KOPT-K1 (cell line): Measurements from ENCODE around the gene RBM38.

Source experiments
- H3K27ac ChIP-seq: fragments of 200-600 bp; sonication (generic); 2 replicates; pipeline ENCODE4 v1.5.1; 2016; ENCODE audit warnings: antibody characterized with exemption, mild to moderate bottlenecking, low read depth, low read length; ENCODE audit not compliant: poor library complexity, severe bottlenecking
- H3K36me3 ChIP-seq: fragments of 200-600 bp; sonication (generic); 2 replicates; pipeline ENCODE4 v1.5.1; 2017; ENCODE audit warnings: antibody characterized with exemption, mild to moderate bottlenecking, low read length, moderate library complexity; ENCODE audit not compliant: insufficient read depth
- H3K9me3 ChIP-seq: fragments of 200-600 bp; sonication (generic); 2 replicates; pipeline ENCODE4 v1.5.1; 2017; ENCODE audit warnings: antibody characterized with exemption, low read length, mild to moderate bottlenecking; ENCODE audit not compliant: insufficient read depth, poor library complexity, severe bottlenecking

The RBM38 gene

DNA sequence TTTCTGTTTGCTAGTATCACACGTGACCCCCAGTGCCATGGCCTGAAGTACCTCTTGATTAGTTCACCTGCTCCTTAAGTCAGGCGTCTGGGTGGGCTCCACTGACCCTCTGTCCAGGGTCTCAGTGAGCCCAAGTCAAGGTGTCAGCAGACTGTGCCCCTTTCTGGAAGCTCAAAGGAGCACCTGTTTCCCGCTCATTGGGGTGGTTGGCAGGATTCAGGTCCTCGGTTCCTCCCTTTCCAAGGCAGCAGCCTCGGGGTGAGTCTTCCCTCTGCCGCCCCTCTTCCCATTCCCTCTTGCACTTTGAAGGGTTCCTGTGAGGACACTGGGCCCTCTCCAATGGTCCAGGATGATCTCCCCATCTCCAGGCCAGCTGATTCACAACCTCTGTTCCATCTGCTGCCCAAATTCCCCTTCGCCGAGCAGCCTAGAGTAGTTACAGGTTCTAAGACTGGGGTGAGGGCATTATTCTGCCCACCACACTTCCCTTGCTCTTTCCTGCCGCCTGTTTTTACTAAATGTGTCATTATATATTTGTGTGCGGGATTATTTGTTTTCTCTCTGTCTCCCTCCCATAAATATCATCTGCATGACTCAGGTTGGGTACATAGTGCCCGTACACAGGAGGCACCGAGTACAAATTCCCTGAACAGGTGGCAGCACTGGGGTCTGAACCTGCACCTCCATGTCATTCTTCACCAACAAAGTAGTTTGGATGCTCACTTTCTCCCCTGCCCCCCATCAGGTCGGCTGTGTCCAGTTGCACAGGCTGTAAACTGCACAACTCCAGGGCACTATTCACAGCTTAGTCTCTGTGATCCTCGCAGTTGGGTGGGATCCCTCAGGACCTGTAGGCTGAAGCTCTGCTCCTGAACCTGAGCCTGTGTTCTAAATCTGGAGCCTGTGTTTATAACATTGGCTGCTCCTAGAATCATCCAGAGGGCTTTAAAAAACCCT, 58.5 kb downstream of the RBM38 start:
- H3K36me3 ChIP-seq, result no peaks in the 10 kb centered on the region
- H3K9me3 ChIP-seq, result peaks cover 5% of the 10 kb centered on the region
- H3K27ac ChIP-seq, result no peak overlapping the region

DNA sequence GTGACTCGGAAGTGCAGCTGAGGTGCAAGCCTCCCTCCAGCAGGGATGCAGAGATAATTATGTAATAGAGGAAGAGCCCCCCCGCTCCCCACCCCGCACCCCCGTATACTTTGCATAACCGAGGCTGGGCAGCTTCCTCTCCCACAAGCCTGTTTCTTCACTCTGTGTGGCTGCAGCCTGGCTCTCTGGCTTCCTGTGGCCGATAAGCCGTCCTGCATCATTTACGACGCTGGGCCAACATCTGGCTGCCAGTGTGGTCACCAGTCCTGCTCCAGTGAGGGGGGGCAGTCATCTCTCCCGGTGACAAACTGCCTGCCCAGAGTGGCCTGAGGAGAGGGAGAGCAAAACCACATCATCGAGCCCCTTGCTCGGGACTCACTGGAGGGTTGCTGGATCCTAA, 59.2 kb downstream of the RBM38 start:
- peaks cover 5% of the 10 kb centered on the region for H3K9me3 ChIP-seq
- no peaks in the 10 kb centered on the region for H3K36me3 ChIP-seq
- H3K27ac ChIP-seq, result no peak overlapping the region

DNA sequence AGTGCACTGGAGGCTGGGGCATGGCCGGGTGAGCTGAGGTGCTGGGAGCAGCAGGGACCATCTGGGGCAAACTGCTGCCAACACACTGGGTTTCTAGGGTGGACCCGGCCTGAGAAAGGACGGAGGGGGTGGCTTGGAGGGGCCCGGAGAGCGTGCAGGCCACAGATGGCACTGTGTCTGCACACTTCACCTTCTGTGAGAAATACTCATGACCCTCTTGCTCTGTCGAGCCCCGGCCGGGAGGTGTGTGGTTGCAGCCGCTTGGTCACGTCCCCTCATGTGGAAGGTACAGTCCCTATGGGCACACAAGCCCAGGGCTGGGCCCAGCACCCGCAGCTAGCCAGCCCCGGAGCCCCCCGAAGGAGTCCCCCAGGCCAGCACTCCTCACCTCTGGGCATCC, 59.7 kb downstream of the RBM38 start:
- Histone ChIP-seq H3K9me3 (peaks cover under 1% of the 10 kb centered on the region), H3K36me3 (no peaks in the 10 kb centered on the region), H3K27ac (peak overlapping the region; percentile 55)

DNA sequence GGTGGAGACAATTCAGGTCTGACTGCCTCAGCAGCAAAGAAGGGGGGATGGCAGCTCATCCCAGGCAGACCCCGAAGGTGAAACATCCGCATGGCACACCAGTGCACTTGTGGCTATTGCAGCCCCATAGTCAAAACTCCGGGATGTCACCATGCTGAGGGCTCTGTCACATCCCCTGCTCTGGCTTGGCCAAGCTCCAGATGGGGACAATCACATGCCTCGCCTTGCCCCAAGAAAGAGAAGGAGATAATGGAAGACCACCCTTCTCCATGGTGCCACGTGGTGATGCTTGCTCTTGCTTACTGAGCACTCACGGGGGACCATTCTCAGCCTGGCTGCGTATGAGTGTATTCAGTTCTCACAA, 60.2 kb downstream of the RBM38 start:
- Histone ChIP-seq H3K9me3 (no peaks in the 10 kb centered on the region), H3K27ac (peak overlapping the region; percentile 55)

DNA sequence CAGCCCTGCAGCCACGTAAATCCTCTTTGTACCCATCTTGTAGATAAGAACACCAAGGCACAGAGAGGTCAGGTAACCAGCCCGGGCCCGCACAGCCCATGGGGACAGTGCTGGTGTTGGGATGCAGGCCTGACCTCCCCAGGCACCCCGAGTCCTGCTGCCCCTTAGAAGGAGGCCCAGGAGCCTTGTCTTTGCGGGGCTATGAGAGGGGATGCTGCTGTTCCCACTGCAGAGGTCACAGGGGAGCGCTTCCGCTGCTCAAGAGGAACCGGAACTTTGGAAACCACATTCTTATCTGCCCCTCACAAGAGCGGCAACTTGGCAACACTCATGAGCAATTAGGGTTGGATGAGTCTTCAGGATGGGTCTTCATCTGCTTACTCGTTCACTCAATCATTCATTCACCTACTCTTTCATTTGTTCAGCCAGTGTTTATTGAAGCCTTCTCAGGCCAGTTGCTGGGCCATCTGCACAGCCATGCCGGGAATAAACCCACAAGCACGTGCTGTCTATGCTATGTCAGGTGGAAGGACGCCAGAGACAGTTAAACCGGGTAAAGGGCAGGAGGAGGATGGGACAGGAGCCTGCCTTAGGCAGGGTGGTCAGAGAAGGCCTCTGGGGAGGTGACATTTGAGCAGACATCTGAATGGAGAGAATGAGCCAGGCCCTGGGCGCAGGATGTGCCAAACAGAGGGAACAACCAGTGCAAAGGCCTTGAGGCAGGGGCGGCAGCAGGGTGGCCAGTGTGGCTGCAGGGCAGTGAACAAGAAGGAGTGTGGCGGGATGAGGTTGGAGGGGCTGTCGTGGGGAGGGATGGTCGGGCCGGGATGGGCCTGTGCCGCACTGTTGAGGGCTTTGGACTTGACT, 60.8 kb downstream of the RBM38 start:
- H3K27ac ChIP-seq, result peak overlapping the region; percentile 55
- no peaks in the 10 kb centered on the region for H3K9me3 ChIP-seq
- no peaks in the 10 kb centered on the region for H3K36me3 ChIP-seq

More for the DNA sequence above, 60.2 kb downstream of the RBM38 start:
- no peaks in the 10 kb centered on the region for H3K36me3 ChIP-seq

DNA sequence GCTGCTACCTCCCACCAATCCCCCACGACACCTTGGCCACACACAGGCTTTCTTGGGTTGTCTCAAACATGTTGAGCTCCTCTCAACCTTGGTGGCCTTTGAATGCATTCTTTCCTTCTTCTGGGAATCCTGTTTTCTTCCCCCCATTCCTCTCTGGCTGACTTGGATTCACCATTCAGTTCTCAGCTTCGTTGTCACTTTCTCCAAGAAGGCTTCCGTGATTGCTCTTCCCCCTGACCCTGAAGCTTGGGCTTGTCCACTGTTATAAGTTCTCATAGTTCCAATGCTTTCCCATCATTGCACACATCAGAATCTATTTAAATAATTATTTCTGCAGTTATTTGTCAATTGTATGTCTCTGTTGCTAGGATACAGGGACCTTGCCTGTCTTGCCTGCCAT, 64.2 kb downstream of the RBM38 start:
- no peak overlapping the region for H3K27ac ChIP-seq
- H3K36me3 ChIP-seq, result no peaks in the 10 kb centered on the region
- H3K9me3 ChIP-seq, result no peaks in the 10 kb centered on the region

DNA sequence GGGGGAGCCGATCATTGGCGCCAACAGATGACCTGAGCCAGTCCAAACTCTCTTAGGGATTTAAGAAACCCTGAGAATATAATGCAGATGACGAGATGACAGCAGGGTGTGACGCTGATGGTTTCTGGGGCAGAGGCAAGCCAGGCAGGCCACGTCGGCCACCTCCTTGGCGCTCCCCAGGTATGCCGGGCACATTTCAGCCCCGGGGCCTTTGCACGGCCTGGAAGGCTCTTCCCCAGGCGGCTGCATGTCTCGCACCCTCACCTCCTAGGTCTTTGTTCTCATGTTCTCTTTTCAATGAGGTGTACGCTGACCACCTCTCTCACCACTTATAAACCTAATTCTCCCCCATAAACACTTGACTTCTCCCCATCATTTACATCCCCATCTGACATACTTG, 64.9 kb downstream of the RBM38 start:
- no peak overlapping the region for H3K27ac ChIP-seq
- H3K36me3 ChIP-seq, result no peaks in the 10 kb centered on the region
- H3K9me3 ChIP-seq, result no peaks in the 10 kb centered on the region

DNA sequence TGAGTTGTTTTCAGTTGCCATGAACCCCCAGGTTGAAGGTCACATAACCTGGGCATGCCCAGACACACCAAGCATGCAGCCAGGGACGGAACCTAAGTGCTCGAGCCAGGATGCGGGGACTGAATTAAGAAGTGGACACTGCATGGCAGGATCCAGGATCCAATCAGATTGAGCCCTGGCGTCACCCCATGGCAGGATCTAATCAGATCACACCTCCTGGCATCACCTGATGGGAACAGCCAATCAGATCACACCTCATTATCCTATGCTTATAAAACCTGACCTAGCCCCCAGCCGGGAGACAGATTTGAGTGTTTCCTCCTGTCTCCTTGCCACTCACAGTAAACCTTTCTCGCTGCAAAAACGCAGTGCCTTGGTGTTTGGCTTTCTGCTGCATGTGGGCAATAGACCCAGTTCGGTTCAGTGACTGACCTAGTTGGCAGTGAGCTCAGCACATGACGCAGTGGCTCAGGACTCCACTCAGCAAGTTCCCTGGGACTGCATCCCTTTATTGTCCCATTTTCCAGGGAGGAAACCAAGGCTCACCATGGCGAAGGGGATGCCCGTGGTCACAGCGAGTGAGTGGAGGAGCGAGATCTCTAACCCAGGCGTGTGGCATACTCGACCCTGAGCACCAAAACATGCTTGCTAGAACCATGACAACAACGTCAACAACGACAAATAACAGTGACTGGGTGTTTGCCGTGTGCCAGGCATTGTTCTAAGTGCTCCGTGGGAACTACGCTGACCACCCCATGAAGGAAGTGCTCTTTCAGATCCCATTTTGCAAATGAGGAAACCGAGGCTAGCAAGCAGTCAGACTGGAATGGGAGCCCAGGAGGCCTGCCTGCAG, 66.3 kb downstream of the RBM38 start:
- Histone ChIP-seq H3K27ac (no peak overlapping the region), H3K9me3 (no peaks in the 10 kb centered on the region), H3K36me3 (no peaks in the 10 kb centered on the region)

DNA sequence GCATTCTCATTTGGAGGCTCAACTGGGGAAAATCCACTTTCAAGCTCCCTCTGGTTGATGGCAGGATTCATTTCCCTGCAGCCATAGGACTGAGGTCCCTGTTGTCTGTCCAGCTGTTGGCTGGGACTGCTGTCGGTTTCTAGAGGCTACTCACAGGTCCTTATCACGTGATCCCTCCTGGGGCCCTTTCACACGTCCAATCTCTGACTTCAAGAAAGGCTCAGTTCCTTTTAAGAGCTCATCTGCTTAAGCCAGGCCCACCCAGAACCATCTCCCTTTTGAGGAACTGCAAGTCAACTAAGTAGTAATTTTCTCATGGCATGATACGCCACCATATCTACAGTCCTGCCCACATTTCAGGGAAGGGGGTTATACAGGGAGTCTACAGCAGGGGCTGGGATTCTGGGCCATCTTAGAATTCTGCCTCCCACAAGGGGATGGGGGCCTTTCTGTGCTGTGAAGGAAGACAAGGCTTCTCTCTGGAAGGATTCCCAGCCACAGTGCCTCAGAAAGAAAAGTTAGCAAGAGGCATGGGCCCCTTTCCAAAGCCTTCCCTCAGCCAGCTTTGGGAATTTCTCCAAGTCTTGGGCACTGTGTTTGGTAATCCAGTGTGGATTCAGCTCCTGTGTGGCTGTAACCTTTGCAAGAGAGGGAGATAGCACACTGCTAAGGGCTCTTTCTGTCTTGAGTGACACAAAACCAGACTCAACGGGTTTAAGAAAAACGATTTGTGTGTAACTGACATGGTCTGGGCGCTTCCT, 67.4 kb downstream of the RBM38 start:
- Histone ChIP-seq H3K36me3 (no peaks in the 10 kb centered on the region), H3K9me3 (no peaks in the 10 kb centered on the region), H3K27ac (no peak overlapping the region)
